Fibroblast of villous mesenchyme (primary cell): ENCODE data around the gene KAZN. TPM values are rescaled to one million over a fixed set of nuclear protein-coding genes. Genes with fewer than 3 reads are reported as not detected.

Source experiments
- DNase-seq: peaks from one replicate; pipeline ENCODE4 v3.0.0-alpha.2; 2010; ENCODE audit warnings: low read depth
- H3K4me3 ChIP-seq: 2 replicates; pipeline ENCODE4 v1.5.1; 2011; ENCODE audit warnings: low read depth, mild to moderate bottlenecking, low read length
- CTCF ChIP-seq: IDR thresholded peaks from 2 replicates; pipeline ENCODE4 v1.5.1; 2012; ENCODE audit warnings: low read depth, mild to moderate bottlenecking, low read length; ENCODE audit not compliant: insufficient read depth
- total RNA-seq: library from RNA; depleted of rRNA; stranded (reverse); fragments of >200 nt; gene quantifications from 2 replicates; pipeline ENCODE4 v1.2.3, GENCODE V29; 2012

Gene KAZN
- total RNA-seq, 1 donor = 8.6 TPM

GRCh38 chr1:14820295-14821085 lies 222.0 kb downstream of the KAZN start:
- DNase-seq = no peak
- TF ChIP-seq CTCF = no peak

DNA sequence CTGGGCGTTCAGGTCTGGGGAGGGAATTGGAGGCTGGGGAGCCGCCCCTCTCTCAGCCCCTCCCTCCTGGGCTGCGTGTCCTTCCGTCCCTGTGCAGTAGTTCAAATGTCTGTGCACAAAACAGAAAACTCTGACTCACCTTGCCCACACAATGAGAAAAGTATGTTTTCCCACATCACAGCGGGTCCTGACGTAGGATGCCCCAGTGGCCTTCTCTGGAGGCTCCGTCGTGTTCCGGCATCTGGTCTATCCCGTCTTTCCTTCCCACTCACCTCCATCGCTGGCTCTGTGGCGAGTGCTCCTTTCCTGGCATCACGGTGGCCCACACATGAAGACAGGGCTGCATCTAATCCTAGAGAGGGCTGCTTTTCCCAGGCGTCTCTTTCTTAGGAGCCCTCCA lies 224.0 kb downstream of the KAZN start:
- no peak overlapping the region for H3K4me3 ChIP-seq
- no peak for DNase-seq
- TF ChIP-seq CTCF = no peak

More at GRCh38 chr1:14820295-14821085, 222.0 kb downstream of the KAZN start:
- no peak overlapping the region for H3K4me3 ChIP-seq

- DNase-seq = no peak
- no peak overlapping the region for H3K4me3 ChIP-seq
- TF ChIP-seq CTCF = no peak
Observed at GRCh38 chr1:14822996-14823395, 224.5 kb downstream of the KAZN start.

DNA sequence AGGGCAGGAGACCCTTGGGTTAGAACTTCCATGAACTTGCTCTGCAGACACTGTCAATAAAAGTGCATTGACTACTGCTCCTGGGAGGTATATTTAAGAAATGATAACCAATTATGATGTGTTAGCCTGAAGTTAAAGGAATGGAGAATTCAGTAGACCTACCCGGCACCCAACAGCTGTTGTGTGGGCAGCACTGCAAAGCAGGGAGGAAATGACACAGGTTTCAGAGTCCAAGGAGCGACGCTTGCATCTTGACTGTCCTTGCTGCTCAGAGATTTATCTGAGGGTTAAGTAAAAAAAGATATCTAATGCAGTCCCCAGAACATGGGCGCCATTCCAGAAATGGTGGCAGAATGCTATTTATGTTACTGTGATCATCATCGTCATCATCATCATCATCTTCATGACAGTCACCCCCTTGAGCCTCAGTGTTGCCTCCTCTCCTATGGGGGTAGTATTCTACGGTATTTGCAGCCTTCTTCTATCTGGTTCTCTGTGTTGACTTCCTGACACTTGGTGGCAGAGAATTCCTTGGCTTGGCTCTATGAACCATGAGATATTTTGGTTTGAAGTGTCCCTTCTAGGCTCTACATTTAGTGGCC lies 225.9 kb downstream of the KAZN start:
- DNase-seq = no peak
- H3K4me3 ChIP-seq = no peak overlapping the region
- TF ChIP-seq CTCF = no peak

GRCh38 chr1:14825396-14825795 lies 226.9 kb downstream of the KAZN start:
- no peak for TF ChIP-seq CTCF
- DNase-seq = no peak
- H3K4me3 ChIP-seq = no peak overlapping the region

DNA sequence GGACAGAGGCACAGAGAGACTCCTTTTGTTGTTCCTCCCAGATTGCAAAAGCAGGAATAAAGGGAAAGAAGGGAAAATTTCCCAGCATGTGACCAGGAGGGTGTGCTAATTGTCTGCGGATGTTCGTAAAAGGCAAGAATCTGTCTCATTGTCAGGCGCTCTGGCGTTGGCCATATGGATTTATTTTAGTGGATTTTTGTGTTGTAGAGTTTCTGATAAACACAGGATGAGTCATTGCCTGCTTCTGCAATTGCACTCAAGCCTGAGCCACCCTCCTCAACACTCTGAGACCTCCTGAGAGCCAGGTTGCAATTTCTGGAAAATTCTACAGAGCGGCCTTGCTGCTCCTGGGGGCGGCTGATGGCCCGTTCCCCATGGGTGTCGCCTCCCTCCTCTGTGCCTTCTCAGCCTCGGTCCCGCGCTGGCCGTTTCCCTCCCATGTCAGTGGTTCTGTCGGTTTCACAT lies 227.7 kb downstream of the KAZN start:
- H3K4me3 ChIP-seq = no peak overlapping the region
- peak; percentile 94 for DNase-seq

More for the DNA sequence above, 227.7 kb downstream of the KAZN start:
- peak; percentile 10 for TF ChIP-seq CTCF
